GM20000 (cell line): Measurements from ENCODE around the gene ZFP90.

Experiments
- DNase-seq: peaks from one replicate; pipeline ENCODE4 v3.0.0; 2012; ENCODE audit warnings: low spot score
- TF ChIP-seq, protein P1 (sequence below): IDR thresholded peaks from 2 replicates; pipeline ENCODE4 v1.5.1; 2012; ENCODE audit warnings: mild to moderate bottlenecking, control low read depth; ENCODE audit errors: extremely low read depth, missing control alignments

ZFP90 gene

GRCh38 chr16:68563631-68564381 lies 24.7 kb downstream of the ZFP90 start:
- DNase-seq, result no peak
- TF ChIP-seq, protein P1, sequence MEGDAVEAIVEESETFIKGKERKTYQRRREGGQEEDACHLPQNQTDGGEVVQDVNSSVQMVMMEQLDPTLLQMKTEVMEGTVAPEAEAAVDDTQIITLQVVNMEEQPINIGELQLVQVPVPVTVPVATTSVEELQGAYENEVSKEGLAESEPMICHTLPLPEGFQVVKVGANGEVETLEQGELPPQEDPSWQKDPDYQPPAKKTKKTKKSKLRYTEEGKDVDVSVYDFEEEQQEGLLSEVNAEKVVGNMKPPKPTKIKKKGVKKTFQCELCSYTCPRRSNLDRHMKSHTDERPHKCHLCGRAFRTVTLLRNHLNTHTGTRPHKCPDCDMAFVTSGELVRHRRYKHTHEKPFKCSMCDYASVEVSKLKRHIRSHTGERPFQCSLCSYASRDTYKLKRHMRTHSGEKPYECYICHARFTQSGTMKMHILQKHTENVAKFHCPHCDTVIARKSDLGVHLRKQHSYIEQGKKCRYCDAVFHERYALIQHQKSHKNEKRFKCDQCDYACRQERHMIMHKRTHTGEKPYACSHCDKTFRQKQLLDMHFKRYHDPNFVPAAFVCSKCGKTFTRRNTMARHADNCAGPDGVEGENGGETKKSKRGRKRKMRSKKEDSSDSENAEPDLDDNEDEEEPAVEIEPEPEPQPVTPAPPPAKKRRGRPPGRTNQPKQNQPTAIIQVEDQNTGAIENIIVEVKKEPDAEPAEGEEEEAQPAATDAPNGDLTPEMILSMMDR, result no peak

- TF ChIP-seq, protein P1, result no peak
Measured at GRCh38 chr16:68564382-68564985, 25.4 kb downstream of the ZFP90 start.

DNA sequence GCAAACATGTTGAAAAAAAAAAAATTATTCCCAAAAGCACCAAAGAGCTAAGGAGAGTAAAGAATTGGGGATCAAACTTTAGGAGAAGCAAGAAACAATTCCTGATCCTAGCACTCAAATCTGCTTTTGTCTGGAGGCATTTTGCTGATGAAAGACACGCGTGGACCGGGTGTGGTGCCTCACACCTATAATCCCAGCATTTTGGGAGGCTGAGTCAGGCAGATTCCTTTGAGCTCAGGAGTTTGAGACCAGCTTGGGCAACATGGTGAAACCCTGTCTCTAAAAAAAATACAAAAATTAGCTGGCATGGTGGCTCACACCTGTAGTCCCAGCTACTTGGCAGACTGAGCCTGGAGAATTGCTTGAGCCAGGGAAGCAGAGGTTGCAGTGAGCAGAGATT lies 35.4 kb downstream of the ZFP90 start:
- TF ChIP-seq, protein P1, result no peak
- DNase-seq, result no peak

More at GRCh38 chr16:68564382-68564985, 25.4 kb downstream of the ZFP90 start:
- no peak for DNase-seq

DNA sequence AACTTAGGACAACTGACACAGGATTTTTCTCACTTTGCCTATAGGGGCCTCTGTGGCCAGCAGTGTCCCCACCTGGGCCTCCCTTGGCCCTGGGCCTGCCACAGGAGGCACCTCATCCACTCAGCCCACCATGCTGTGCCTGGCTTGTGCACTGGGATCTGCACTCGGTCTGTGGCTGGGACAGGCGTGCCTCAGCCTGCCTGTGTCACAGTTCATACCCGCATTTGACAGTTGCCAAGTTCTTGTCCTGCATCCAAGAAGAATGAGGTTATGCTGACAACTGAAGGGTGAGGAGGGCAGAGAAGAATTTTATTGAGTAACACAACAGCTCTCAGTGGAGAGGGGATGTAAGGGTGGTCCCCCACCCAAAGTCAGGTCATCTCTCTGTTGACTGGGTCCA lies 36.0 kb downstream of the ZFP90 start:
- no peak for DNase-seq
- TF ChIP-seq, protein P1, result no peak

DNA sequence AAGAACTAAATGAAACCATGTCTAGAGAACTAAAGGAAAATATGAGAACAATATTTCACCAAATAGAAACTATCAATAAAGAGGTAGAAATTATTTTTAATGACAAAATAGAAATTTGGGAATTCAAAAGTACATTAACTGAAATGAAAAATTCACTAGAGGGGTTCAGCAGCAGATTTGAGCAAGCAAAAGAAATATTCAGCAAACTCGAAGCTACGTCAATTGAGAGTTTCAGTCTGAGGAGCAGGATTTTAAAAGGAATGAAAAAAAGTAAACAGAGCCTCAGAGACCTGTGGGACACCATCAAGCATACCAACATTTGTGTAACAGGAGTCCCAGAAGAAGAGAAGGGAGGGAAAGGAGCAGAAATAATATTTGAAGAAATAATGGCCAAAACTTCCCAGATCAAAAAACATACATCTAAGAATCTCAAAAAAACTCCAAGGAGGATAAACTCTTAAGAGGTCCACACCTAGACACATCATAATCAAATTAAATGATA lies 38.3 kb downstream of the ZFP90 start:
- TF ChIP-seq, protein P1, result no peak
- DNase-seq, result no peak

DNA sequence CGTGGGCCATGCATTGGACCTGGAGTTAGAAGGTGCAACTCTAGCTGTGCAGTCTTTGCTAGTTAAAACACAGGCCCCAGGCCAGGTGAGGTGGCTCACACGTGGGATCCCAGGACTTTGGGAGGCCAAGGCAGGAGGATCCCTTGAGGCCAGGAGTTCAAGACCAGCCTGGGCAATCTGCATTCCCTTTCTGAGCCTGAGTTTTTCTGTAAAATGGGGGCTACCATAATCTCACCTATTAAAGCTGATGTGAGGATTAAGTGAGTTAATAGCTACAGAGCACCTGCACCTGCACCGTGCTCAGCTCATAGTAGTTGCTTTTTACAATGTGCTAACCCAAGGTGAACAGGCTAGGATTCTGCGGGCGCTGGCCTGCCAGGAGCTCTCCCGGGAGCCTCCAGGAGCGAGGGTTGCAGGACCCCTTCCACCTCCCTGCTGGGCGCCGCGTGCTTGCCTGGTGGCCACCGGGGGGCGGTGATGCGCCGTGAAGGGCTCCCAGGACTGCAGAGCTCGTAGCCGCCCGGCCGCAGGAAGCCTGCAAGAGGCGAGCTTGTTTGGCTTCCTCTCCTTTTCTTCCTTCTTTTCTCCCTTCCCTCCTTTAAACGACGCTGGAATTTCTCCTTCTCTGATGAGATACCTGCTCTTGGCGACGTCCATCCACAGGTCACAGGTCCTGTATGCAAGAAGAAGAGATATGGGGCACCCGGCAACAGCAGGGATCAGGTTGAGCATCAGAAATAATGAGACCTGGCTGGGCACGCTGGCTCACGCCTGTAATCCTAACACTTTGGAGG lies 51.3 kb downstream of the ZFP90 start:
- TF ChIP-seq, protein P1, result no peak
- DNase-seq, result peak; percentile 67
